Measurements from ENCODE around the gene NR3C1. TPM values are rescaled to one million over a fixed set of nuclear protein-coding genes. Genes with fewer than 3 reads are reported as not detected.
A peak's percentile ranks its signal among the peaks of the same experiment; 100 is the strongest.
"Not testable (repeated sequence)": the region's sequence is repeated elsewhere in the genome, so short reads cannot be mapped to it uniquely, and the experiment has no call there.

NR3C1 gene
- total RNA-seq, 4 donors from 2014 or later: 56.7 to 79.1 (median 64.4) TPM

DNA sequence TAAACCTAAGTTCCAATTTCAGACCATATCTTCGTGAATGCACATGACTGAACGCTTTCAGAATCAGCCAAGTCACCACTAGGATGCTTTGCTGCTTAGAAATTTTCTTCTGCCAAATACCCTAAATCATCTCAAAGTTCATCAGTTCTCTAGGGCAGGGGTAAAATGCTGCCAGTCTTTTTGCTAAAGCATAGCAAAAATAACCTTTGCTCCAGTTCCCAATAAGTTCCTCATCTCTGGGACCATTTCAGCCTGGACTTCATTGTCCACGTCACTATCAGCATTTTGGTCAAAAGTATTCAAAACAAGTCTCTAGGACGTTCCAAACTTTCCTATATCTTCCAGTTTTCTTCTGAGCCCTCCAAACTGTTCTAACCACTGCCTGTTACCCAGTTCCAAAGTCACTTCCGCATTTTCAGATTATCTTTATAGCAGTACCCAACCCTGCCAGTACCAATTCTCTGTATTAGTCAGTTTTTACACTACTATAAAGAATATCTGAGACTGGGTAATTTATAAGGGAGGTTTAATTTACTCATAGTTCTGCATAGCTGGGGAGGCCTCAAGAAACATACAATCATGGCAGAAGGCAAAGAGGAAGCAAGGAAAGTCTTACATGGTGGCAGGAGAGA lies 74.8 kb downstream of the NR3C1 start:
- in situ Hi-C loops (cut with MboI; ENCODE audit: low sequenced_read_pairs in 4 of 4): no loop called here

DNA sequence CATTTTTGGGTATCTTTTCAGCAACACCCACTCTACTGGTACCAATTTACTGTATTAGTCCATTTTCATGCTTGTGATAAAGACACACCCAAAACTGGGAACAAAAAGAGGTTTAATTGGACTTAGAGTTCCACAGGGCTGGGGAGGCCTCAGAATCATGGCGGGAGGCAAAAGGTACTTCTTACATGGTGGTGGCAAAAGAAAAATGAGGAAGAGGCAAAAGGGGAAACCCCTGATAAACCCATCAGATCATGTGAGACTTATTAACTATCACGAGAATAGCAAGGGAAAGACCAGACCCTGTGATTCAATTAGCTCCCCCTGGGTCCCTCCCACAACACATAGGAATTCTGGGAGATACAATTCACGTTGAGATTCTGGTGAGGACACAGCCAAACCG lies 78.4 kb downstream of the NR3C1 start:
- ATAC-seq; H3K4me3 ChIP-seq; H3K27me3 ChIP-seq; intact Hi-C loops (cut with DNase I; ENCODE audit: low total_unique reads); DNase-seq; H3K36me3 ChIP-seq; H3K9me3 ChIP-seq; in situ Hi-C loops (cut with MboI; ENCODE audit: low sequenced_read_pairs in 4 of 4): not testable (repeated sequence)
- H3K27ac ChIP-seq: peak overlapping the region in 2 of 4 donors; percentile 2 to 24
- peaks cover 70 to 92% of the 10 kb centered on the region in 2 donors for H3K4me1 ChIP-seq

More for the DNA sequence above, 74.8 kb downstream of the NR3C1 start:
- peaks cover 57 to 74% of the 10 kb centered on the region in 2 donors for H3K4me1 ChIP-seq
- intact Hi-C loops (cut with DNase I; ENCODE audit: low total_unique reads): no loop called here
- H3K27me3 ChIP-seq: no peaks in the 10 kb centered on the region
- no peaks in the 10 kb centered on the region for H3K36me3 ChIP-seq
- TF ChIP-seq, protein P1, sequence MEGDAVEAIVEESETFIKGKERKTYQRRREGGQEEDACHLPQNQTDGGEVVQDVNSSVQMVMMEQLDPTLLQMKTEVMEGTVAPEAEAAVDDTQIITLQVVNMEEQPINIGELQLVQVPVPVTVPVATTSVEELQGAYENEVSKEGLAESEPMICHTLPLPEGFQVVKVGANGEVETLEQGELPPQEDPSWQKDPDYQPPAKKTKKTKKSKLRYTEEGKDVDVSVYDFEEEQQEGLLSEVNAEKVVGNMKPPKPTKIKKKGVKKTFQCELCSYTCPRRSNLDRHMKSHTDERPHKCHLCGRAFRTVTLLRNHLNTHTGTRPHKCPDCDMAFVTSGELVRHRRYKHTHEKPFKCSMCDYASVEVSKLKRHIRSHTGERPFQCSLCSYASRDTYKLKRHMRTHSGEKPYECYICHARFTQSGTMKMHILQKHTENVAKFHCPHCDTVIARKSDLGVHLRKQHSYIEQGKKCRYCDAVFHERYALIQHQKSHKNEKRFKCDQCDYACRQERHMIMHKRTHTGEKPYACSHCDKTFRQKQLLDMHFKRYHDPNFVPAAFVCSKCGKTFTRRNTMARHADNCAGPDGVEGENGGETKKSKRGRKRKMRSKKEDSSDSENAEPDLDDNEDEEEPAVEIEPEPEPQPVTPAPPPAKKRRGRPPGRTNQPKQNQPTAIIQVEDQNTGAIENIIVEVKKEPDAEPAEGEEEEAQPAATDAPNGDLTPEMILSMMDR (IDR thresholded peaks at IDR 0.05 in 4 of 5, conservative IDR thresholded peaks at IDR 0.05 in 1 of 5): no peak
- no peak for TF ChIP-seq POLR2A (IDR thresholded peaks at IDR 0.05)
- H3K27ac ChIP-seq: peak overlapping the region in 1 of 4 donors; percentile 5
- no peak overlapping the region for H3K4me3 ChIP-seq
- no peaks in the 10 kb centered on the region for H3K9me3 ChIP-seq
- no peak for ATAC-seq
- no peak for DNase-seq

DNA sequence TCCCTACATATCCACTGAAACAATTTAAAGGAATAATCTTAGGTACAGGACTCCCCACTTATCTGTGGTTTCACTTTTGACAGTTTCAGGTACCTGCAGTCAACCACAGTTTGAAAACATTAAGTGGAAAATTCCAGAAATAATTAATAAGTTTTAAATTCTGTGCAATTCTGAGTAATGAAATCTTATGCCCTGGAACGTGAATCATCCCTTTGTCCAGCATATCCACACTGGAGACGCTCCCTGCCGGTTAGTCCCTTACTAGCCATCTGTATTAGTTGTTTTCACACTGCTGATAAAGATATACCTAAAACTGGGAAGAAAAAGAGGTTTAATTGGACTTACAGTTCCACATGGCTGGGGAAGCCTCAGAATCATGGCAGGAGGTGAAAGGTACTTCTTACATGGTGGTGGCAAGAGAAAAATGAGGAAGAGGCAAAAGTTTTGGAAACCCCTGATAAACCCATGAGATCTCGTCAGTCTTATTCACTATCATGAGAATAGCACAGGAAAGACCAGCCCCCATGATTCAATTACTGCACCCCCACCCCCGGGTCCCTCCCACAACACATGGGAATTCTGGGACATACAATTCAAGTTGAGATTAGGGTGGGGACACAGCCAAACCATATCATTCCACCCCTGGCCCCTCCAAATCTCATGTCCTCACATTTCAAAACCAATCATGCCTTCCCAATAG lies 80.4 kb downstream of the NR3C1 start:
- Histone ChIP-seq H3K27ac (peak overlapping the region; percentile 12 to 67 (median 55)), H3K4me1 (peaks cover 75 to 93% of the 10 kb centered on the region in 2 donors)
- H3K4me3 ChIP-seq; H3K9me3 ChIP-seq; in situ Hi-C loops (cut with MboI; ENCODE audit: low sequenced_read_pairs in 4 of 4); DNase-seq; intact Hi-C loops (cut with DNase I; ENCODE audit: low total_unique reads); H3K27me3 ChIP-seq; H3K36me3 ChIP-seq: not testable (repeated sequence)
- ATAC-seq: peak in 1 of 2 donors; percentile 70

DNA sequence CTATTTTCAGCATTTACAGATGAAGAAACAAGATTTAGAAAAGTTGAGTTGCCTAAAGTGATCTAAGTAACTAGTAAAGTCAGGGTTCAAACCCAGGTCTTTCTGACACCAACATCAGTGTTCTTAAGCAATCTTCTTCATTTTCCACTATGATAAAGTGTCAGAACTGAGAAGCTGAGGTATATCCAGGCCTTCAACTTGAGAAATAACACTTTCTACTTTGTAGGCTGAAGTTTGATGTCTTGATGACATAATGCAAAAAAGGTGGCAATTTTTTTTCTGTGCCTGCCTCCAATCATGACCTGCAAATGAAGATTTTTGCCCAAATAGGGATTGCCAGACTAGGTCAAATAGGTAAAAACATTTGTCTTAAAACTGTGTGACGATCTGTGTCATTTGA lies 81.3 kb downstream of the NR3C1 start:
- in situ Hi-C loops (cut with MboI; ENCODE audit: low sequenced_read_pairs in 4 of 4): no loop called here
- H3K27ac ChIP-seq: peak overlapping the region in 3 of 4 donors; percentile 12 to 67 (median 56)

DNA sequence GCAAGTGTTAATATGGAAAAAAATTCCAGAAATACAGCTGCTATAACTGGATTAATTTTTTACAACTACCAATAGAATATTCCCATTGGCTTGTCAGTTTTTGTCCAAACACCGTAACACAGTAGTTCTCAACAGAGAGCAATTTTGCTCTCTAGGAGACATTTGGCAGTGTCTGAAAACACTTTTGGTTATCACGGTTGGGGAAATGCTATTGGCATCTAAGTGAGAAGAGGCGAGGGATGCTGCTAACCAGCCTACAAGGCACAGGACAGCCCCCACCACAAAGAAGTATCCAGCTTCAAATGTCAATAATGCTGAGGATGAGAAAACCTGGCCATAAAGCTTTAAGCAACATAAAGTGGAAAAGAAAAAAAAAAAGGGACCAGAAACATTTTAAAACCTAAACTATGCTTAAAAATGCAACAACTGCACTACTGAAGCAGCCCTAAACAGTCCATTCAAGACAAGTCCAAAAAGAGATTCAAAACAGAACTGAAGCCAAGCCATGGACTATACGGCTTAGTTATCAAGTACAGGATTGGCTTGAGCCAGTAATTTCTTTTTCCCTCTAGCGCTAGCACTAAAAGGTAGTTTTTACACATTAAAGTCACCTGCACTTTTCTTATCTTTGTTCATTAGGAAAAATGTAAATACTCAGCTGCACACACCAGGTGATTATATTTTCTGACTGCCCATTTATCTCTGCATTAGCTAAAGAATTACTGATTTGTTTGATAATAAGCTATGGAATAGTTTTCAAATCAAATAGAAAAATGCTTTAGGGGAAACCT lies 83.9 kb downstream of the NR3C1 start:
- no peak for DNase-seq
- intact Hi-C loops (cut with DNase I; ENCODE audit: low total_unique reads): loop anchor here (5.0 kb wide), 2 partner anchors 72 to 83 kb away; partner anchors contain the start of gene NR3C1
- ATAC-seq: no peak
- Histone ChIP-seq H3K9me3 (no peaks in the 10 kb centered on the region), H3K36me3 (no peaks in the 10 kb centered on the region), H3K4me1 (peaks cover 87 to 97% of the 10 kb centered on the region in 2 donors), H3K4me3 (no peak overlapping the region), H3K27me3 (no peaks in the 10 kb centered on the region), H3K27ac (peak overlapping the region; percentile 23 to 88 (median 85))
- no peak for TF ChIP-seq POLR2A (IDR thresholded peaks at IDR 0.05)
- TF ChIP-seq, protein P1 (IDR thresholded peaks at IDR 0.05 in 4 of 5, conservative IDR thresholded peaks at IDR 0.05 in 1 of 5): no peak
- in situ Hi-C loops (cut with MboI; ENCODE audit: low sequenced_read_pairs in 4 of 4): no loop called here

More for the DNA sequence above, 81.3 kb downstream of the NR3C1 start:
- no peak for ATAC-seq
- H3K9me3 ChIP-seq: no peaks in the 10 kb centered on the region
- no peak for TF ChIP-seq POLR2A (IDR thresholded peaks at IDR 0.05)
- TF ChIP-seq, protein P1 (IDR thresholded peaks at IDR 0.05 in 4 of 5, conservative IDR thresholded peaks at IDR 0.05 in 1 of 5): no peak
- H3K4me1 ChIP-seq: peaks cover 78 to 93% of the 10 kb centered on the region in 2 donors
- no peak for DNase-seq
- H3K4me3 ChIP-seq: no peak overlapping the region
- H3K36me3 ChIP-seq: no peaks in the 10 kb centered on the region
- intact Hi-C loops (cut with DNase I; ENCODE audit: low total_unique reads): no loop called here
- no peaks in the 10 kb centered on the region for H3K27me3 ChIP-seq

Data from gastrocnemius medialis (tissue), 4 donors.